Measurements from ENCODE around the gene RHPN2. TPM values are rescaled to one million over a fixed set of nuclear protein-coding genes. Genes with fewer than 3 reads are reported as not detected.

RHPN2 gene
- total RNA-seq, 2 donors from 2014 or later = 40.0 to 78.3 TPM

GRCh38 chr19:33080761-33081681 lies 16.3 kb upstream of the RHPN2 start, which contains the start of gene GPATCH1:
GPATCH1 (plus strand) TSS chr19:33081181; CDS start chr19:33081194, 13 bp downstream.
- no peak for TF ChIP-seq CTCF (IDR thresholded peaks at IDR 0.05)
- H3K4me1 ChIP-seq = peaks cover 4% of the 10 kb centered on the region

GRCh38 chr19:33075519-33075918 lies 10.8 kb upstream of the RHPN2 start:
- Histone ChIP-seq H3K36me3 (no peaks in the 10 kb centered on the region), H3K4me3 (no peak overlapping the region), H3K27me3 (no peaks in the 10 kb centered on the region), H3K27ac (no peak overlapping the region), H3K9ac (ENCODE audit: low read depth in 2 of 2, low read length in 2 of 2) (no peak overlapping the region), H3K4me1 (no peaks in the 10 kb centered on the region), H3K9me3 (no peaks in the 10 kb centered on the region)
- no peak for DNase-seq
- intact Hi-C loops (cut with DNase I) = no loop called here
- TF ChIP-seq CTCF (IDR thresholded peaks at IDR 0.05) = no peak

More at GRCh38 chr19:33080761-33081681, 16.3 kb upstream of the RHPN2 start, which contains the start of gene GPATCH1:
- Histone ChIP-seq H3K4me3 (peak within 1 kb of the TSS; percentile 99), H3K36me3 (no peaks in the 10 kb centered on the region), H3K27me3 (no peaks in the 10 kb centered on the region), H3K9ac (ENCODE audit: low read depth in 2 of 2, low read length in 2 of 2) (peak within 1 kb of the TSS; percentile 84 to 88), H3K9me3 (no peaks in the 10 kb centered on the region), H3K27ac (peak within 1 kb of the TSS; percentile 41)
- intact Hi-C loops (cut with DNase I) = no loop called here
- DNase-seq = peak; percentile 95

GRCh38 chr19:33071887-33072286 lies 7.2 kb upstream of the RHPN2 start:
- Histone ChIP-seq H3K9ac (ENCODE audit: low read depth in 2 of 2, low read length in 2 of 2) (no peak overlapping the region), H3K27me3 (no peaks in the 10 kb centered on the region), H3K4me3 (no peak overlapping the region), H3K27ac (no peak overlapping the region), H3K4me1 (no peaks in the 10 kb centered on the region), H3K9me3 (no peaks in the 10 kb centered on the region), H3K36me3 (no peaks in the 10 kb centered on the region)
- no peak for DNase-seq
- intact Hi-C loops (cut with DNase I) = no loop called here
- TF ChIP-seq CTCF (IDR thresholded peaks at IDR 0.05) = no peak

GRCh38 chr19:33067121-33067520 lies 2.4 kb upstream of the RHPN2 start:
- H3K4me3 ChIP-seq = no peak overlapping the region
- no peaks in the 10 kb centered on the region for H3K9me3 ChIP-seq
- no peak for TF ChIP-seq CTCF (IDR thresholded peaks at IDR 0.05)
- H3K27ac ChIP-seq = no peak overlapping the region
- intact Hi-C loops (cut with DNase I) = no loop called here
- no peak for DNase-seq
- no peak overlapping the region for H3K9ac ChIP-seq (ENCODE audit: low read depth in 2 of 2, low read length in 2 of 2)
- no peaks in the 10 kb centered on the region for H3K27me3 ChIP-seq
- H3K36me3 ChIP-seq = no peaks in the 10 kb centered on the region
- H3K4me1 ChIP-seq = peaks cover 6% of the 10 kb centered on the region

- Histone ChIP-seq H3K9me3 (no peaks in the 10 kb centered on the region), H3K9ac (ENCODE audit: low read depth in 2 of 2, low read length in 2 of 2) (no peak overlapping the region), H3K4me1 (peaks cover 6% of the 10 kb centered on the region), H3K36me3 (no peaks in the 10 kb centered on the region), H3K27me3 (no peaks in the 10 kb centered on the region), H3K27ac (no peak overlapping the region), H3K4me3 (no peak overlapping the region)
- DNase-seq = no peak
- no peak for TF ChIP-seq CTCF (IDR thresholded peaks at IDR 0.05)
- intact Hi-C loops (cut with DNase I) = no loop called here
Observed at GRCh38 chr19:33066543-33066942, 1.9 kb upstream of the RHPN2 start.
